Measurements from ENCODE around the gene TMEM187. TPM values are rescaled to one million over a fixed set of nuclear protein-coding genes. Genes with fewer than 3 reads are reported as not detected.
A peak's percentile ranks its signal among the peaks of the same experiment; 100 is the strongest.

Gene TMEM187
- total RNA-seq, 4 donors from 2014 or later = 1.9 to 9.0 (median 4.5) TPM

GRCh38 chrX:154013001-154013421 is 40.5 kb downstream of the TMEM187 start:
- DNase-seq (ENCODE audit: low spot score) = no peak

GRCh38 chrX:154013614-154014360 is 41.2 kb downstream of the TMEM187 start:
- ATAC-seq (ENCODE audit: low FRiP score) = no peak

More at GRCh38 chrX:154013001-154013421, 40.5 kb downstream of the TMEM187 start:
- no peak for ATAC-seq (ENCODE audit: low FRiP score)
- TF ChIP-seq, protein P1, sequence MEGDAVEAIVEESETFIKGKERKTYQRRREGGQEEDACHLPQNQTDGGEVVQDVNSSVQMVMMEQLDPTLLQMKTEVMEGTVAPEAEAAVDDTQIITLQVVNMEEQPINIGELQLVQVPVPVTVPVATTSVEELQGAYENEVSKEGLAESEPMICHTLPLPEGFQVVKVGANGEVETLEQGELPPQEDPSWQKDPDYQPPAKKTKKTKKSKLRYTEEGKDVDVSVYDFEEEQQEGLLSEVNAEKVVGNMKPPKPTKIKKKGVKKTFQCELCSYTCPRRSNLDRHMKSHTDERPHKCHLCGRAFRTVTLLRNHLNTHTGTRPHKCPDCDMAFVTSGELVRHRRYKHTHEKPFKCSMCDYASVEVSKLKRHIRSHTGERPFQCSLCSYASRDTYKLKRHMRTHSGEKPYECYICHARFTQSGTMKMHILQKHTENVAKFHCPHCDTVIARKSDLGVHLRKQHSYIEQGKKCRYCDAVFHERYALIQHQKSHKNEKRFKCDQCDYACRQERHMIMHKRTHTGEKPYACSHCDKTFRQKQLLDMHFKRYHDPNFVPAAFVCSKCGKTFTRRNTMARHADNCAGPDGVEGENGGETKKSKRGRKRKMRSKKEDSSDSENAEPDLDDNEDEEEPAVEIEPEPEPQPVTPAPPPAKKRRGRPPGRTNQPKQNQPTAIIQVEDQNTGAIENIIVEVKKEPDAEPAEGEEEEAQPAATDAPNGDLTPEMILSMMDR (IDR thresholded peaks at IDR 0.05) = no peak

DNA sequence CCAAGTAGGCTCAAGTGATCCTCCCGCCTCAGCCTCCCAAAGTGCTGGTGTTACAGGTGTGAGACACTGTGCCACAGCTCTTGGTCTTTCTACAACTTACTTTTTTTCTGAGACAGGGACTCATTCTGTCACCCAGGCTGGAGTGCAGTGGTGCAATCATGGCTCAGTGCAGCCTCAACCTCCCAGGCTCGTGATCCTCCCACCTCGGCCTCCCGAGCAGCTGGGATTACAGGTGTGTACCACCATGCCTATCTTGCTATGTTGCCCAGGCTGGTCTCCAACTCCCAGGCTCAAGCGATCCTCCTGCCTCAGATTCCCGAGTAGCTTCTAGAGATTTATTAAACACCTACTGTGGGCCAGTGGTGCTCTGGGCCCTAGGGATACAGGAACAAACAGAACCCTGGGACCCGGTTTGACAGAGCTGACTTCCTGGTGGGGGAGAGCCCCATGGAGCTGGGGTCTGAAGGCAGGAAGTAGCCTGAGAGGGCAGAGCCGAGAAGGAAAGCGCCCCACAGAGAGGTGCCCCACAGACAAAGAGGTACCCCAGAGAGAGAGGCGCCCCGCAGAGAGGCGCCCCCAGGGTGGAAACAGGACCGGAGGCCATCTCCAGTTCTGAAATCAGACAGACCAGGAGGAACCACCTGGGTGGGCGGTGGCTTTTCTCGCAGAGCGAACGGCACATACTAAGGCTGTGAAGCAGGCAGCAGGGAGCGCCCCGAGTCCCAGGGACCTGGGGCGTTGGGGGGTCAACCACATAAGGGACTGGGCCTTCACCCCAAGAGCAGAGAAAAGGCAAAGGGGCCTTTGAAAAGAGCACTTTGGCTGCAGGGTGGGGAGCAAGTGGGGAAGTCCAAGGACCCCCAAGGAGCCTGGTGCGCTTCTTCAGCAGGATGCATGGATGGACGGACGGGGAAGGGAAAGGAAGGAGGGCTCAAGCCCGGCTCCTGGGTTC is 42.2 kb downstream of the TMEM187 start:
- DNase-seq (ENCODE audit: low spot score) = no peak

More at GRCh38 chrX:154013614-154014360, 41.2 kb downstream of the TMEM187 start:
- TF ChIP-seq, protein P1 (IDR thresholded peaks at IDR 0.05) = peak in 1 of 3 donors; percentile 62
- DNase-seq (ENCODE audit: low spot score) = no peak

DNA sequence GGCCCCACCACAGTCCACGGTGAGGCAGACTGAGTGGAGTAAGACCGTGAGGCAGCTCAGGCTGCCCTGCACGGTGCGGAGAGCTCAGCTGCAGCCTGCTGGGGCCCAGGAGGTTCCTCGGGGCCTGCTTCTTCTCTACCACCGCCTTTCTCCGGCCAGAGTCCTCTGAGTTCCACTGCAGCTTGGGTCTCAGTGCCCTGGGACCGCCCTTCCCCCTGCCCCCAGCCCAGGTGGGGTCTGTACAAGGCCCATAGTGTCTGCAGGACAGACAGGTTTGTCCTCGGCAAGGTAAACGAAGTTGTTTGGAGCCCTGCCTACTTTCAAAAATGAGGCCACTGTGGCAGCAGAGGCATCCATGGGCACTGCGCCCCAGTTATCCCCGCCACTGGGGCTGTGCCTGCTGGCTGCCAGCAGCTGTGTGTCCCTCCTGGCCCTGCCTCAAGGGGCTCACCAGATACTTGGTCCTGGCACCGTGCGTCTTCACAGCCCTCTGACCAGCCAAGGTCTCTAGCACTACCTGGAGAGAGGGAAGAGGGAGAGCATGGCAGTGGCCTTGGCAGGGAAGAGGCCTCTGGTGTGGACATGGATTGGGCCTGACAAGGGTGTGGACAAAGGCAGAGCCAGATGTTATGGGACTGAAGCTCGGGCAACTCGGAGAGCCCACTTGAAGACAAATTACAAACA is 43.2 kb downstream of the TMEM187 start:
- ATAC-seq (ENCODE audit: low FRiP score) (no peak), DNase-seq (ENCODE audit: low spot score) (no peak)
- TF ChIP-seq, protein P1 (IDR thresholded peaks at IDR 0.05) = no peak

More for the DNA sequence above, 42.2 kb downstream of the TMEM187 start:
- TF ChIP-seq, protein P1 (IDR thresholded peaks at IDR 0.05) = no peak
- no peak for ATAC-seq (ENCODE audit: low FRiP score)

GRCh38 chrX:154016366-154017076 is 44.0 kb downstream of the TMEM187 start:
- no peak for DNase-seq (ENCODE audit: low spot score)
- ATAC-seq (ENCODE audit: low FRiP score) = no peak
- TF ChIP-seq, protein P1 (IDR thresholded peaks at IDR 0.05) = no peak

All from omental fat pad (tissue), 4 donors.